NCI-H2081 treated with DMSO at 0.1 percent for 48 hours (cell line): ENCODE data around the gene KLHL22.

Experiments used
- DNase-seq: peaks from one replicate; lab custom pipeline; 2025; lab: John Stamatoyannopoulos, UW

KLHL22 gene

GRCh38 chr22:20448630-20449029, 47.0 kb downstream of the KLHL22 start:
- no peak for DNase-seq

GRCh38 chr22:20446383-20446970, 49.1 kb downstream of the KLHL22 start:
- DNase-seq = no peak

- no peak for DNase-seq
Observed at GRCh38 chr22:20444325-20444724, 51.3 kb downstream of the KLHL22 start.

DNA sequence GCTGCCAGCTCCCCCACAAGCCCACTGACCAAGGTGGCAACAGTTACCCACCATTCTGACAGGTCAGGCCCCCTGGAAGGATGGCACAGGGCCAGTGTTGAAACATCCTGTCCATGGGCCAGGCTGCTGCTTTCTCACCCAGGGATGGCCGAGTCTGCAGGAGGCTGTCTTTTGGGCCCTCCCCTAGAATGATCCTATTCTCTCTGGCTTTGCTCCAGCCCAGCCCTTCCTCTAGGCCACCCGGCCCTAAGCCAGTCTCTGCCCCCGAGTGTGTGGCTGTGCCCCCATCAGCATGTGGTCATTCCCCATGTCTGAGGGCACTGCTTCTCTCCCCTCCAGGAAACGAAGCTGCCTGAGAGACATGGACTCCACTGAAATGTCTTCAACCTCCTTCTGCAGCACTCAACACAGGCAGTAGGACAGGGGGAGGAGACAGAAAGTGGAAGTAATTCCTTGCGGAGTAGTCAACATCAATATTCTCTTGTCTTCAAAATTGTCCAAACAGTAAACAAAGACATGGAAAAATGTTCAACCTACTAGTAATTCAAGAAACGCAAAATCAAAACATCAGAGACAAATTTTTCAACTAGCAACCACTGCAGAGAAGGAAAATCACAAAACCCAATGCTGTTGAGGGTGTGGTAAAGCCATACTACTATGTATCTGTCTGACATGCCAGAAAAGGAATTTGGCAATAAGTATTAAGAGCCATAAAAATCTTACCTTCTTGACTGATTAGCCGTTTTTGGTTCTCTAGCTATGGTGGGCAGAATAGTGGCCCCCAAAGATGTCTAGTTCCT, 52.9 kb downstream of the KLHL22 start:
- DNase-seq = no peak

GRCh38 chr22:20441631-20442484, 53.7 kb downstream of the KLHL22 start:
- no peak for DNase-seq

DNA sequence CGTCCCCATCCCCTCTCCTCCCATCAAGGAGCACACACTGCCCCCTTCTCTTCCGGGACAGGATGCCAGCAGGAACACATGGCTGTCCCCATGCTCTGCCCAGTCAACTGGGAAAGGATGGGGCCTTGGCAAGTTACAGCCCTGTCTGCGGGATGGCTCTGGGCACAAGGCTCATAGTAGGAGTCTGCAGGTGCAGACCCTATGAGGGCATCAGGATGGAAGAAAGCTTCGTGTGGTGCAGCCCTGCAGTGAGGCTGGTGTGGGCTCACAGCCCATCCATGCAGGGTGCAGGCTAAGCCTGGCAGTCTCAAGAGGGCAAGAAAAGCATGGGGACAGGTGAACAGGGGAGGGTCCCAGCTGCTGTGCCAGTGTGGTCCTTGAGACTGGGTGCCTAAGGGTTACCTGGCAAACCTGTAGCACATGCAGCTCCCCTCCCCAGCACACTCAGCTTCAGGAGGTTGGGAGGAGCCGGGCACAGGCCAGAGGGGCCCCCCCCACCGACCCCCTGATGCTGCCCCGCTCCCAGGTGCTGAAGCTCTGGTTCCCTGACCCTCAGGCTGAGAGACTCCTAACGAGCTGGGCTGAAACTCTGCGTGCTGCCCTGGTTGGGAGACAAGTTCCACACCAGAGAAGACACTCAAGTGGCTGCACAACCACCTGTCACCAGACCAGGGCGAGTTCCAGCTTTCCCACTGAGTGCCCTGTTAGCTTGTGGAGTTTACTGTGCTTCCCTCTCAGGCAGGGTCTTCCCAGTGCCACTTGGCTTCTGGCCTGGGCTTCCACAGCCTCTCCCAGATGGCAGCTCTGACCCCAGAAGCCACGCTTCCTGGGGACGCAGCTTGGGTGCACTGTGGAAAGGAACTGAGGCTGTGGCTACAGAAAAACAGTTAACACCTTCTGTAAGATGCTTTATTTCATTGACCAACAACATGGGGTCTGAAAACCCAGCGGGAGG, 54.7 kb downstream of the KLHL22 start:
- DNase-seq = no peak

- DNase-seq = no peak
Observed at GRCh38 chr22:20439928-20440575, 55.5 kb downstream of the KLHL22 start.

GRCh38 chr22:20439556-20439927, 56.1 kb downstream of the KLHL22 start:
- DNase-seq = no peak

DNA sequence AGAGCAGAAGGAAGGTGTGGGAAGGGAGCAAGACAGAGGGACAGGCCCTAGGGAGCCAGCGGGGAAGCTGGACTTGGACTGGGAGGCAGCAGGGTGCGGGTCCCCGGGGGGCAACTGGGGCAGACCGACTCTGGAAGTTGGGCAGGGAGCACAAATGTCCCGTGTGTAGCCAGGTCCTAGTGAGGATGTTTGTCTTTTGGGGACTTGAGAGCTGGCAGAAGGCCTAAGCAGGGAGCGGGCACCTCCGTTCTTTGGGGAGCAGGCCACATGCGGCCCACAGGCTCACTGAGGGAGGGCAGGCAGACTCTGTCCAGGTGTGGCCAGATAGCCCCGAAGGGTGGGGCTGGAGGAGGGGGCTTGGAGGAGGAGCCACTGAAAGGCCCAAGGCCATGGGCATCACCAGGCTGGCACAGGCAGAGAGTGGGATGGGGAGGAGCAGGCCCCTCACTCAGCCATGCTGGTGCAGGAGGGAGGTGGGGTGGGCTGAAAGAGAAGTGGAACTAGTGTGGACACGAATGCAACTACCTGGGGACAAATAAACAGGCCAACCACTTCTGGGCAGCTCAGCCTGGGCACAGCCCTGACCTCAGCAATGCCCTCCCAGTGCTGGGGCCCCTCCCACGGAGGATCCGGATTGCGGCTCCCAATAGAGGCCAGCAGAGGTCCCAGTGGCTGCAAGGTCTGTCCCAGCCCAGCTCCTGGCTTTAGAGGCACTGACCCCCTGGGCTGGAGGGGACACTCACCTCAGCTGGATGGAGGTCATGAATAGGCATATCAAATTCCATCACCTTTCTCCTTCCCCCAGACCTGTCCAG, 56.7 kb downstream of the KLHL22 start:
- no peak for DNase-seq

GRCh38 chr22:20438427-20438677, 57.2 kb downstream of the KLHL22 start:
- no peak for DNase-seq

DNA sequence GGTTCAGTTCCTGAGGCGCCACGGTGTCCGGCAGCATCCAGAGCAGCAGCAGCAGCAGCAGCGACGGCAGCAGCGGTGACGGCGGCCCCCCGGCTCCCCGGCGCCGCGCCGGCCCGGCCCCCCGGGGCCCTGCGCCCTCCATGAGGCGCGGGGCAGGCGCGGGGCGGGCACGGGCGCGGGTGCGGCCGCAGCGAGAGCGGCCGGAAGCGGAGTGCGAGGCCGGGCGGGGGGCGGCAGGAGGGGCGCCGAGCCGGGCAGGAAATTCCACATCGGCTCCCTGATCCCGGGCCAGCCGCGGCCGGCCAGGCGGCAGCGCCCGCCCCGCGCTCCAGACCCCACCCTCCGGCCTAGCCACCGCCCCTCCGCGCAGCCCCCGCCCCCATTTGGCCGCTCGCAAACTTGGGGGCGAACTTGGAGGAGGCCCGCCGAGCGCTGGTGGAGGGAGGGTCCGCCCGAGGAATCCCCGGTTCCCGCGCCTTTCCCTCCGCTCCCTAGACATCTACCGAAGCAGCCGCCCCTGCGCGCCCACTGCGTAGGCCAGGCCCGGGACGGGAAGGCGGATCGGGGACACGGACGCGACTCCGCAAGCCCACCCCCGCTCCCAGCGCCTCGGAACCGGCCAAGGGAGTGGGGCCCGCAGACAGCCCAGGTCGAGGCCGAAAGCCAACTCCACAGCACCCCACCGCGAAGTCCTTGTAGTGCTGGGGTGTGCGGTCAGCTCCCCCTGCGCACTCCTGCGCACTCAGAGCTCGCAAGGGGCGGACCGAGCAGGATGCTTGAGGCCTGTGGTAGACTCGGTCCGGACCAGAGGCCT, 57.8 kb downstream of the KLHL22 start, which contains the start of gene SCARF2:
Gene SCARF2, minus strand, starts transcription at position 213 of the 814 bp plus-strand sequence. Its CDS starts 71 bp downstream, at position 142.
- no peak for DNase-seq

GRCh38 chr22:20436768-20437612, 58.6 kb downstream of the KLHL22 start:
- DNase-seq = no peak

GRCh38 chr22:20436307-20436767, 59.3 kb downstream of the KLHL22 start:
- no peak for DNase-seq

DNA sequence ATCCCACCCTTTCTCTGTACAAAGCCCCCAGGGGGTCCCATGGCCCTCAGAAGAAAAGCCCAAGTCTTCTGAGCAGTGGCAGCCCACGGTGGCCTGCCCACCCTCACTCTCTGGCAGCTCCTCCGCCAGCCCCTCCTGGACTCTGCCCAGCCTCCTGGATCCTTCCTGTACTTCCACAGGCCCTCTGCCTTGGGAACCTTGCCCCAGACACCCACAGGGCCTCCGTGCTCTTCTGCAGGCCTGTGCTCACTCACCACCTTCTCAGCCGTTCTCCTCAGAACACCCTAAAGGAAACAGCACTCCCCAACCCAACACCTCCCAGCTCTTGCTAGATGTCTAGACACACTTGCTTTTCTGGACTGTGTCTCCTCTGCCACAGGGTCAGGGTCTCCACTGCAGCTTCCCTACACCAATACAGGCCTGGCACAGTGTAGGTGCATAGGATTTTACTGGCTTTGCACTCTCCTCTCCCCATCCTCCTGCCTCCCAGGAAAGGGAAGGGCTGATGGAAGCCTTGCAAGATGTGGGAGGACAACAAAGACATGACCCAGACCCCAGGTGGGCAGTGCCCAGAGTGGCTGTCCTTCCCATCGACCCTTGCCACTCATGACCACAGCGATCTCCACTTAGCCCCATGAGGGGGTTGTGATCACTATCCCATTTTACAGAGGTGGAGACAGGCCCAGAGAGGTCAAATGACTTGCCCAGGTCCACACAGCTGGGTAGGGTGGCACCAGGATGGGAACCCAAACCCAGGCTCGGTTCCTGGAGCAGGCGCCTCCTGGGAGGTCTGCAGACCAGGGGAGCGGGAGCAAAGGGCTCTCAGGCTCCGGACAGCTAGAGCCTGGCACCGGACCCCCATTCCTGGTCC, 59.9 kb downstream of the KLHL22 start:
- no peak for DNase-seq

DNA sequence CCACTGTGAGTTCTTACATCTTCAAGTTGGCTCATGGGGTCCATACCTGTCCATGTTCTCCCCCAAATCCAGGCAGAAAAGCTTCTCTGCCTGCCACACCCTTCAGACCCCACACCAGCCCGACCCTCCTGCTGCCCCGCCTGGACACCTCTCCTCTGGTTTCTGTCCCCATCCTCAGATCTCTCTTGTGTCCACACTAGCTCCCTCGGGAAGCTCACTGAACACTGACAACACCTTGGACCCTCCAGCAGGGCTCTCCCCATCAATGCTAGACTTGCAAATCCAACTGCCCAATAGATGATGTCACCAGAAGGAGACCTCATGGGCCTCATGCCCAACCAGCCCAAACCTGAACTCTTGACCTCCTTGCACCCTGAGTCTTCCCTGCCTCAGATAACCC, 60.8 kb downstream of the KLHL22 start:
- DNase-seq = no peak

- no peak for DNase-seq
Observed at GRCh38 chr22:20434264-20434751, 61.3 kb downstream of the KLHL22 start.

DNA sequence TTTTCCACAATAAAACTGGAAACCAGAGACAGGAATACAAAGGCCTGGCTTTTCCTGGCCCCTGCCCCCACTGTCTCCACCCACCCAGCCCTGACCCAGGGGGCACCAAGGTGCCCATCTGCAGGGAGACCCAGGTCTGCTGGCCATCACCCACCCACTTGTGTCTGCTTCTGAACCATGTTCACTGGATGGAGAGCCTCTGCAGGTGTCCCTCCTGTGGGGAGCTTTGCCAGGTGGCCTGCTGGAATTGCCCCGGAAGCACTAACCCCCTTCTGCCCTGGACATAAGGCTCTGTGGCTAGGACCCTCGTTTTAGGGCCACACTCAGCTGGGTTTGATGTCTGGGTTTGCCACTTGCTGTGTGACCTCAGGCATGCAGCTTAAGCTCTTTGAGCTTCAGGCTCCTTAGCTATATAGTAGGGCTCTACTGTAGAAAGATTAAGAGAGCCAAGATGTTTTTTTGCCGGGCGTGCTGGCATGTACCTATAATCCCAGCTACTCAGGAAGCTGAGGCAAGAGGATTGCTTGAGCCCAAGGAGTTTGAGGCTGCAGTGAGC, 61.8 kb downstream of the KLHL22 start:
- DNase-seq = no peak
